Astrocyte of the cerebellum (primary cell): ENCODE measurements around the gene ITK.
"Not testable (repeated sequence)": the region's sequence is repeated elsewhere in the genome, so short reads cannot be mapped to it uniquely, and the experiment has no call there.

Source experiments
- DNase-seq: peaks from one replicate; pipeline ENCODE4 v3.0.0-alpha.2; 2011; ENCODE audit warnings: low read depth
- H3K4me3 ChIP-seq: 2 replicates; pipeline ENCODE4 v1.5.1; 2011; ENCODE audit warnings: mild to moderate bottlenecking, low read depth, low read length, moderate library complexity
- CTCF ChIP-seq: IDR thresholded peaks from 2 replicates; pipeline ENCODE4 v1.5.1; 2012; ENCODE audit warnings: low read length, low read depth, moderate library complexity, mild to moderate bottlenecking; ENCODE audit errors: missing control alignments
- in situ Hi-C: cut with HindIII; loops from 2 replicates; pipeline ENCODE4 v1.10.0; 2017; ENCODE audit warnings: low sequenced_read_pairs

The ITK gene

GRCh38 chr5:157241483-157241882 lies 60.8 kb downstream of the ITK start:
- in situ Hi-C loops = no loop called here
- DNase-seq = no peak
- TF ChIP-seq CTCF = no peak
- no peak overlapping the region for H3K4me3 ChIP-seq

GRCh38 chr5:157244704-157245103 lies 64.1 kb downstream of the ITK start:
- DNase-seq, in situ Hi-C loops, H3K4me3 ChIP-seq: not testable (repeated sequence)

GRCh38 chr5:157245476-157245875 lies 64.8 kb downstream of the ITK start:
- in situ Hi-C loops = no loop called here
- DNase-seq = no peak
- no peak for TF ChIP-seq CTCF
- H3K4me3 ChIP-seq = no peak overlapping the region

GRCh38 chr5:157245886-157246285 lies 65.2 kb downstream of the ITK start:
- H3K4me3 ChIP-seq = no peak overlapping the region
- no peak for DNase-seq
- in situ Hi-C loops = no loop called here
- TF ChIP-seq CTCF = no peak

- in situ Hi-C loops = no loop called here
- H3K4me3 ChIP-seq = no peak overlapping the region
- DNase-seq = no peak
- no peak for TF ChIP-seq CTCF
Measured at GRCh38 chr5:157247267-157247666, 66.6 kb downstream of the ITK start.

- no peak for TF ChIP-seq CTCF
- in situ Hi-C loops = no loop called here
- no peak for DNase-seq
- H3K4me3 ChIP-seq = no peak overlapping the region
Measured at GRCh38 chr5:157248821-157249470, 68.3 kb downstream of the ITK start.

GRCh38 chr5:157252711-157253465 lies 72.2 kb downstream of the ITK start:
- DNase-seq = no peak
- in situ Hi-C loops = no loop called here
- TF ChIP-seq CTCF = no peak
- H3K4me3 ChIP-seq = no peak overlapping the region
